WERI-Rb-1 (cell line): ENCODE measurements around the gene PSD2.

Source experiments
- DNase-seq: peaks from one replicate; pipeline ENCODE4 v3.0.0-alpha.2; 2020
- H3K27ac ChIP-seq: fragments of 250-450 bp; sonication (Bioruptor Pico); 2 replicates; pipeline ENCODE4 v1.5.1; 2020; ENCODE audit warnings: mild to moderate bottlenecking, moderate library complexity
- H3K27me3 ChIP-seq: fragments of 250-450 bp; sonication (Bioruptor Pico); 2 replicates; pipeline ENCODE4 v1.5.1; 2021; ENCODE audit warnings: mild to moderate bottlenecking, low read depth, moderate library complexity; ENCODE audit not compliant: insufficient read depth, severe bottlenecking
- H3K36me3 ChIP-seq: fragments of 250-450 bp; sonication (Bioruptor Pico); 2 replicates; pipeline ENCODE4 v1.5.1; 2020; ENCODE audit warnings: mild to moderate bottlenecking, moderate library complexity
- H3K4me3 ChIP-seq: 2 replicates; pipeline ENCODE4 v1.5.1; 2011; ENCODE audit warnings: low read depth, mild to moderate bottlenecking, control low read depth, low read length
- H3K9me3 ChIP-seq: fragments of 250-450 bp; sonication (Bioruptor Pico); 2 replicates; pipeline ENCODE4 v1.5.1; 2021; ENCODE audit warnings: mild to moderate bottlenecking, moderate library complexity; ENCODE audit not compliant: severe bottlenecking
- TF ChIP-seq, protein P1 (sequence below): IDR thresholded peaks from 2 replicates; pipeline ENCODE4 v1.5.1; 2011; ENCODE audit warnings: low read depth, mild to moderate bottlenecking, control low read depth, inconsistent platforms, low read length

Gene PSD2

GRCh38 chr5:139859013-139859412 is 63.4 kb downstream of the PSD2 start:
- Histone ChIP-seq H3K27ac (no peak overlapping the region), H3K4me3 (no peak overlapping the region), H3K27me3 (no peaks in the 10 kb centered on the region), H3K9me3 (no peaks in the 10 kb centered on the region), H3K36me3 (no peaks in the 10 kb centered on the region; the same call in 1 of the 2 replicates)
- no peak for DNase-seq
- TF ChIP-seq, protein P1, sequence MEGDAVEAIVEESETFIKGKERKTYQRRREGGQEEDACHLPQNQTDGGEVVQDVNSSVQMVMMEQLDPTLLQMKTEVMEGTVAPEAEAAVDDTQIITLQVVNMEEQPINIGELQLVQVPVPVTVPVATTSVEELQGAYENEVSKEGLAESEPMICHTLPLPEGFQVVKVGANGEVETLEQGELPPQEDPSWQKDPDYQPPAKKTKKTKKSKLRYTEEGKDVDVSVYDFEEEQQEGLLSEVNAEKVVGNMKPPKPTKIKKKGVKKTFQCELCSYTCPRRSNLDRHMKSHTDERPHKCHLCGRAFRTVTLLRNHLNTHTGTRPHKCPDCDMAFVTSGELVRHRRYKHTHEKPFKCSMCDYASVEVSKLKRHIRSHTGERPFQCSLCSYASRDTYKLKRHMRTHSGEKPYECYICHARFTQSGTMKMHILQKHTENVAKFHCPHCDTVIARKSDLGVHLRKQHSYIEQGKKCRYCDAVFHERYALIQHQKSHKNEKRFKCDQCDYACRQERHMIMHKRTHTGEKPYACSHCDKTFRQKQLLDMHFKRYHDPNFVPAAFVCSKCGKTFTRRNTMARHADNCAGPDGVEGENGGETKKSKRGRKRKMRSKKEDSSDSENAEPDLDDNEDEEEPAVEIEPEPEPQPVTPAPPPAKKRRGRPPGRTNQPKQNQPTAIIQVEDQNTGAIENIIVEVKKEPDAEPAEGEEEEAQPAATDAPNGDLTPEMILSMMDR: no peak

GRCh38 chr5:139861021-139861888 is 65.6 kb downstream of the PSD2 start:
- H3K27ac ChIP-seq: no peak overlapping the region
- H3K9me3 ChIP-seq: no peaks in the 10 kb centered on the region
- no peaks in the 10 kb centered on the region for H3K27me3 ChIP-seq
- no peak for DNase-seq
- no peak overlapping the region for H3K4me3 ChIP-seq
- TF ChIP-seq, protein P1: no peak
- H3K36me3 ChIP-seq: no peaks in the 10 kb centered on the region; the same call in 1 of the 2 replicates

GRCh38 chr5:139861889-139862207 is 66.2 kb downstream of the PSD2 start:
- no peak for DNase-seq

DNA sequence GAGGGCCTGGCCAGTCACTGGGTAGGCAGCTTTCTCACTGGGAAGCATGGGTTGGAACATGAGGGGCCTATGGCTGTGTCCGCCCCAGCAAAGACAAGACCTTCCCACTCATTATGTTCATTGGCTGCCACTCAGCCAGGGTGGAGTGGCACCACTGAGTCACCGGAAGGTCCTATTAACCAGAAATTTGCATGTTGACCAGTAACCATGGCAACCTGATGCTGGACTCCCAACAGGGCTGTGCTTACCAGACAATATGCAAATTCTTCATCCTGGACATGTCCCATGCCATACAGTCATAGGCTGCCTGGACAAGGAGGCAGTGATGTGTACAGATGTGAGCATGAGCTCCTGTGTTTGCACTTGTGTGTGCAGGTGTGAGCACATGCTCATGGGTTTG is 66.7 kb downstream of the PSD2 start:
- no peaks in the 10 kb centered on the region; the same call in 1 of the 2 replicates for H3K36me3 ChIP-seq
- H3K27me3 ChIP-seq: no peaks in the 10 kb centered on the region
- TF ChIP-seq, protein P1: no peak
- DNase-seq: no peak
- no peaks in the 10 kb centered on the region for H3K9me3 ChIP-seq
- no peak overlapping the region for H3K27ac ChIP-seq
- H3K4me3 ChIP-seq: no peak overlapping the region

More at GRCh38 chr5:139861889-139862207, 66.2 kb downstream of the PSD2 start:
- Histone ChIP-seq H3K9me3 (no peaks in the 10 kb centered on the region), H3K27ac (no peak overlapping the region), H3K36me3 (no peaks in the 10 kb centered on the region; the same call in 1 of the 2 replicates), H3K4me3 (no peak overlapping the region), H3K27me3 (no peaks in the 10 kb centered on the region)
- TF ChIP-seq, protein P1: no peak

DNA sequence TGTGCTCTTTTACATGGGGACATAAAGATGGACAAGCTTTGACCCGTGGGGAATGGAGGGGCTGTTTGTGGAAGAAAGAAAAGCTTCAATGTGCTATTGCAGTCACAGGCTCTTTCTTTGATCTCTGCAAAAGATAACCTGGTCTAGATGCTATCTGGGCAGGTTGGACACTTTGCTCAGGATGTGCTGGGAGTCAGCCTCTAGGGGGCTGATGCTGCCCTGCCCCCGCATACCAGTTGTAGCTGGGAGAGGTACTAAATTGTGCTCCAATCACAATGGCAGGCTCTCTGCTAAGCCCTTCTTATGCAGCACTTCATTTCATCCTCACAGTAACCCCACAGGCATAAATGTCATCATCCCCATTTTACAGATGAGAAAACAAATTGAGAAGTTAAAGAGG is 67.2 kb downstream of the PSD2 start:
- TF ChIP-seq, protein P1: peak; percentile 46
- no peak overlapping the region for H3K27ac ChIP-seq
- H3K4me3 ChIP-seq: no peak overlapping the region
- no peaks in the 10 kb centered on the region; the same call in 1 of the 2 replicates for H3K36me3 ChIP-seq
- DNase-seq: peak; percentile 30
- no peaks in the 10 kb centered on the region for H3K27me3 ChIP-seq
- H3K9me3 ChIP-seq: no peaks in the 10 kb centered on the region
